IPS-NIHi7 (cell line): ENCODE results near the gene BMP5.
A peak's percentile ranks its signal among the peaks of the same experiment; 100 is the strongest.
"Not testable (repeated sequence)": the region's sequence is repeated elsewhere in the genome, so short reads cannot be mapped to it uniquely, and the experiment has no call there.

Source experiments
- DNase-seq: peaks from one replicate; pipeline ENCODE4 v3.0.0; 2012; ENCODE audit warnings: mixed read lengths; ENCODE audit errors: extremely low spot score

Gene BMP5

GRCh38 chr6:55875400-55875799 is at the start of gene BMP5:
BMP5 (minus strand) TSS chr6:55875590; CDS start chr6:55874865, 725 bp downstream.
- peak; percentile 37 for DNase-seq

- no peak for DNase-seq
Measured at GRCh38 chr6:55922406-55922805, 47.0 kb upstream of the BMP5 start.

GRCh38 chr6:55919716-55920308 is 44.4 kb upstream of the BMP5 start:
- DNase-seq, result no peak

DNA sequence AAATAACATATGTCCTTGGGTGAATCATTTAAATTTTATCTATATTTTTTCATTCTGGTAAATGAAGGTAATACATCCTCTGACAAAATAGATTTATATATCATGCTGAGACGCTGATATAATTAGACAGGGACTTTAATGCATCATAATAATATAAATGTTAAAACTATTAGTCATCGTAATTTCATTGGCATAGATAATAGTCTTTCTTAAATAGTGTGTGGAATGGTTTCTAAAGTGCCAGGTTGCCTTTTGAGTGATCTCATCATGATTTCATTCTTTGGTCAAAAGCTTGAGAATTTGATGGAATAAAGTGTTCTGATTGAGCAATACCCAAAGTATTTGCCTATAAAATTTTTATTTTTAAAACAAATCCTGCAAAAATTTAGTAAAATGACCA is 43.2 kb upstream of the BMP5 start:
- DNase-seq, result no peak

DNA sequence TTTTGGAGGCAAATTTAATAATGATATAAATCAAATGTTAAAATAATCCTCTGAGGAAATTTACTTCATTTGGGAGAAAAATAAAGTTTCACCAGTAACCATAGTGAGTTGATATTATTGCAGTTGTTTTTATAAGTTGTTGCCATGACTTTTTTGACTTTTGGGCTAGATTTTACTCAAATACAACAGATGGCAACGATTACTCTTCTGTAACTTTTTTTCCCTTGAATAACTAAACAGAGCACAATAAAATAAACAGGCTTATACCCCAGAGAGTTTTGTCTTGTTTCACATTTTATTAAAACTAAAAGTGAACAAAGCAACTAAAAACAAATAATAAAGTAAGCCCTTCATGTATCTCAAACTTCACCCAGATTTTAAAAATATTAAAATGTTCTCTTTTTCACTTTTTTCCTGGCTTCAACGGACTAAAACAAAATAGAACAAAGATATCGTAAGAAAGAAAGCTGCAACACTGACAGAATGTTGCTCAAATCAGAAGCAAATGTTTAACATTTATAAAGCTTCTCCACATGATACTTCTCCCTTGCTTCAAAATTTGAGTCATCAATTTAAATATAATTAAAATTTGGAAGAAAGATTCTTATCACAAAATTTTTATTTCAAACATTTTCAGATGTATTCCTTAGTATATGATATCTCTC is 42.5 kb upstream of the BMP5 start:
- DNase-seq, result no peak

DNA sequence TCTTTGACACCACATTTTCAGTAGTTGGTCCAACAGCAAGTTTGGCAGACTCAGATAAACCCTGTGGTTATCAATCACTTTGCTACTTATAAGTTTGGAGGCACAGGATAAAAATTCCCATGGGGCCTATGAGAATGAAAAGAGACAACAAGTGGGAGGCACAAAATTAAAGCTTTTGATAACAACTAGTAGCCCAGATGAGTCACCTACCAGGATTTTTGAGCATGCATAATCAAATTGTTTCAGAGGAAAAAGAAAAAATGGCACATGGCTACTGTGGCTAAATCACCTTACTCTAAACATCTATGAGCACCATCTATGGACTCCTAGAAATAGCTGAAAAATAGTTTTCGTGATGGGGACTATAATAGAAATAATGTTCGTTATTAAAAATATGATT is 40.8 kb upstream of the BMP5 start:
- no peak for DNase-seq

DNA sequence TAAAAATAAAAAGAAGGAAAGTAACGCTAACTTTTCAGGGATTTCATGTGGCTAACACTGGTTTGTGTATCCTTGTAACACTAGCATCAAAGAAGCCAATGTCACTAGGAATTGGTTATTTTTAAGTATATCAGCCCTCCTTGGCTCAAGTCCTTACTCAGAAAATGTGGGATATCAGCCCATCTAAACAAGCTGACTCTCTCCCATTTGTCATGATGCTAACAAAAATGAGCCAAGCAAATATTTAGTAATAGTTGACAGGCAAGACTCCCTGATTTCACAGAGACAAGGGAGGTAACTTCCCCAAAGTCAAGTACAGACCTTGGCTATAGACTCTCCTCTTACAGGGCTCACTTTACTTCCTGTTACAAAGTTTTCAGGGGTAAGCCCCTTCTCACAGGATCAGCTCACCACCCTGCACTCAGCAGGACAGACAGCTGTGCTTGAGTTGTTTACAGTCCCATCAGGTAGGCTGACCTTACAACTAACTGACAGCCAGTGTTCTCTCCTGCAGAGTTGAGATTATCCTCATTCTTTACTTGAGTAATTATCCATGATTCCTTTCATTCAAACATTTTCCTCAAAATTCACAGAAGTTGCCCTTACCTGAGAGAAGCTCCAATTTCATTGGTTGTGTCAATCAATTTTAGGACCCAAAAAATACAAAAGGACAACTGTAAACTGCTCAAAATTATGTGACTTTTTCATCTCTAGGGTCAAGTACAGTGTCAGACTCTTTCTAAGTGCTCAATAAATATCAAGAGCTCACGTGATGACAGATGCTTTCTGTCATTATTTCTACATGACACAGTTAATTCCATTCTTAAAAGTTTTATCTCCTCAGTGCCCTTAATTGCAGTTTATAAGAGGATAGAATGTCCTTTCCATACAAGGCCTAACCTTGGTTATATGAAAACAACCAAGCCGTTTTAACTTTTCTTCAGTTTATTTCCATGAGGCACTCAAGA is 38.1 kb upstream of the BMP5 start:
- DNase-seq, result peak; percentile 45

DNA sequence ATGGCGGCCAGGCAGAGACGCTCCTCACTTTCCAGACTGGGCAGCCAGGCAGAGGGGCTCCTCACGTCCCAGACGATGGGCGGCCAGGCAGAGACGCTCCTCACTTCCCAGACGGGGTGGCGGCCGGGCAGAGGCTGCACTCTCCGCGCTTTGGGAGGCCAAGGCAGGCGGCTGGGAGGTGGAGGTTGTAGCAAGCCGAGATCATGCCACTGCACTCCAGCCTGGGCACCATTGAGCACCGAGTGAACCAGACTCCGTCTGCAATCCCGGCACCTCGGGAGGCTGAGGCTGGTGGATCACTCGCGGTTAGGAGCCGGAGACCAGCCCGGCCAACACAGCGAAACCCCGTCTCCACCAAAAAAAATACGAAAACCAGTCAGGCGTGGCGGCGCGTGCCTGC is 35.1 kb upstream of the BMP5 start:
- DNase-seq, result not testable (repeated sequence)

DNA sequence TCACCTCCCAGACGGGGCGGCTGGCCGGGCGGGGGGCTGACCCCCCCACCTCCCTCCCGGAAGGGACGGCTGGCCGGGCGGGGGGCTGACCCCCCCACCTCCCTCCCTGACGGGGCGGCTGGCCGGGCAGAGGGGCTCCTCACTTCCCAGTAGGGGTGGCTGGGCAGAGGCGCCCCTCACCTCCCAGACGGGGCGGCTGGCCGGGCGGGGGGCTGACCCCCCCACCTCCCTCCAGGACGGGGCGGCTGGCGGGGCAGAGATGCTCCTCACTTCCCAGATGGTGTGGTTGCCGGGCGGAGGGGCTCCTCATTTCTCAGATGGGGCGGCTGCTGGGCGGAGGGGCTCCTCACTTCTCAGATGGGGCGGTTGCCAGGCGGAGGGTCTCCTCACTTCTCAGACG is 34.5 kb upstream of the BMP5 start:
- not testable (repeated sequence) for DNase-seq

DNA sequence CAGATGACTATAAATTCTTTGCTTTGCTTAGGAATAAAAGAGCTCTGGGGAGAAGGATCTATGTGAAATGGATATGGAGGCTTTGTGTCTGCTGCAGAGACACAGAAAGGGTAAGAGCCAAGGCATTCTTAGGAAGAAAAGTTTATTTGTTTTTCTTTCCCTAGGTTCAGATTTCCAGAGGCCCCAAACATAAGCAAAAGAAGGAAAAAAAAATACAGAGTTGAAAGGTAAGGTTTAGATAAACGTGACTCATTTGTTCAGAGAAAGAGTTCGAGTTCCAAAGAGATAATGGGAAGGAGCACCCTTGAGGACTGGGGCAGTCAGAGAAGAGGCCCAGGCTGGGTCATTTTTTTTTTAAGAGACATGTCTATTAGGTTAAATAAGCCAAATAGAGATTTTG is 27.4 kb upstream of the BMP5 start:
- no peak for DNase-seq

- DNase-seq, result no peak
Measured at GRCh38 chr6:55901765-55902270, 26.4 kb upstream of the BMP5 start.

DNA sequence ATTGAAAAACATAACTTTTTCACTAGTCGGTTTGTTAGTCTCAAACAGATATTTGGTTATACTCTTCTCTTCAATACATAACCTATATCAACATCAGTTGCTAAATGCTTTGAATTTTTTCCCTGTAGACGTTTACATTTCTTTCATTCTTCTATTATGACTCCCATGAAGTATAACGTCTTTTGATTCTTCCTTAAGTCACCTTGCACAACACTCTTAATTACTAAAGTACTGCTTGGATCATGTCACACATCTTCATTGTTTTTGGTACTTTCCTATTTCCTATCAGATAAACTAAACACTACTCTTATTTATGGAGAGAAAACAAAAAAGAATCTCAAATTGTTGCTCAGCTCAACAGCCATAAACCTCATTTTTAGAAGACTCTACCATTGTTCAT is 23.0 kb upstream of the BMP5 start:
- no peak for DNase-seq

GRCh38 chr6:55897346-55897745 is 22.0 kb upstream of the BMP5 start:
- no peak for DNase-seq

GRCh38 chr6:55895972-55896730 is 20.8 kb upstream of the BMP5 start:
- no peak for DNase-seq

DNA sequence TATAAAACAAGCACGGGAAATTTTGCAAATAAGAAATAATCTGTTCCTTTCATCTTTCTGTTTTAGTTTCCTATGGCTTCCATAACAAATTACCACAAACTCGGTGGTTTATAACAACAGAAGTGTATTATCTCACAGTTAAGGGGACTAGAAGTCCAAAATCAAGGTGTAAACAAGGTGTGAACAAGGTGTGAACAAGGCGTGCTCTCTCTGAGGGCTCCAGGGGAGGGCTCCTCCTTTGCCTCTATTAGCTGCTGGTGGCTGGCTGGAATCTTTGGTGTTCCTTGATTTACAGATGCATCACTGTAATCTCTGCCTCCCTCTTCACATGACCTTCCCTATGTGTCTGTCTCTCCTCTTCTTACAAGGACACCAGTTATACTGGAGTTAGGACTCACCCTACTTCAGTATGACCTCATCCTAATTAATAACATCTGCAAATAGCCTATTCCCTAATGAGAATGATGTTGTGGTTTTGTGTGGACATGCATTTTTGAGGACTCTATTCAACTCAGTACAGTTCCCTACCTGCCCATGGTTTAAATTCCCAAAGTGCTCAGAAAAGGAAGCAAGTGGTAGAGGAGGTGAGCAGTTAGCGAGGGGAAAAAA is 17.5 kb upstream of the BMP5 start:
- DNase-seq, result no peak

DNA sequence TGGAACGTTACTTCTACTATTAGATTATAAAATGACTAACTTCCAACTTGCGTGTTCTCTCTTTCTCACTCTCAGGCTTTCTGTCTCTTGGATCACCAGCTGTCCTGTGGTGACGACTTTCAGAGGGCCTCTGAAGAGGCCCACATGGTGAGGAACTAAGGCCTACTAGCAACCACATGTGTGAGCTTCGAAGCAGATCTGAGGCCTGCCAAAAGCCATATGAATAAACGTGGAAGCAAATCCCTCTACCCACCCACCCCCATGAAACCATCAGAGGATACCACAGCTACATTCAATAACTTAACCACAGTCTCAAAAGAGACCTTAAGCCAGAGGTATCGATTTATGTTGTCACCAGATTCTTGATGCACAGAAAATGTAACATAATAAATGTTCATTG is 13.5 kb upstream of the BMP5 start:
- no peak for DNase-seq

DNA sequence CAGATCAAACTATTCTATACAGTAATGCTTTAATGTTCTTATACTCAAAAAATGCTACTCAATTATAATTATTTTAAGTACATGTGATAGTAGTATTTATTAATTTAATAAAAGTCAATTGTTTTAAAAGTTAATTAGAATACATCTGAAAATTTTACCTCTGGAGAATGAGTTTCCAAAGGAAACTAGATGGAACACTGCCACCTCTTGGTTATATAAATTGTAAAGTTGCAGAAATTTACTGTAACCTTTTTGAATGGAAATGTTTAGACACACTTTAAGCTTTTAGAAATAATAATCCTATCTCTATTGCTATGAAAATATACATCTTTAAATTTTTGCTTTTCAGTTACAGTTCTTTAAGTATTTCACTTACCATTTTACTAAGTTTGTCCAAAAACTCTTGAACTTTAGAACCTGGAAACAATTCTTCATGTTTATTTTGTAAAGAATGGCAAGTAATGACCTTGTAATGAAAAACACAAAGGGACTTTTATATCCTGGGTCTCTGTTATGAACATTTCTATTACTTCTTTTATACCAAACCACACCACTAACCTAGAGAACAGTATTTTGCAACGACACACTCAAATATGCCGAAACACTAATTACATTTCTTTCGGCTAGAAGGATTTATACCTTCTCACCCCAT is 10.9 kb upstream of the BMP5 start:
- DNase-seq, result no peak

DNA sequence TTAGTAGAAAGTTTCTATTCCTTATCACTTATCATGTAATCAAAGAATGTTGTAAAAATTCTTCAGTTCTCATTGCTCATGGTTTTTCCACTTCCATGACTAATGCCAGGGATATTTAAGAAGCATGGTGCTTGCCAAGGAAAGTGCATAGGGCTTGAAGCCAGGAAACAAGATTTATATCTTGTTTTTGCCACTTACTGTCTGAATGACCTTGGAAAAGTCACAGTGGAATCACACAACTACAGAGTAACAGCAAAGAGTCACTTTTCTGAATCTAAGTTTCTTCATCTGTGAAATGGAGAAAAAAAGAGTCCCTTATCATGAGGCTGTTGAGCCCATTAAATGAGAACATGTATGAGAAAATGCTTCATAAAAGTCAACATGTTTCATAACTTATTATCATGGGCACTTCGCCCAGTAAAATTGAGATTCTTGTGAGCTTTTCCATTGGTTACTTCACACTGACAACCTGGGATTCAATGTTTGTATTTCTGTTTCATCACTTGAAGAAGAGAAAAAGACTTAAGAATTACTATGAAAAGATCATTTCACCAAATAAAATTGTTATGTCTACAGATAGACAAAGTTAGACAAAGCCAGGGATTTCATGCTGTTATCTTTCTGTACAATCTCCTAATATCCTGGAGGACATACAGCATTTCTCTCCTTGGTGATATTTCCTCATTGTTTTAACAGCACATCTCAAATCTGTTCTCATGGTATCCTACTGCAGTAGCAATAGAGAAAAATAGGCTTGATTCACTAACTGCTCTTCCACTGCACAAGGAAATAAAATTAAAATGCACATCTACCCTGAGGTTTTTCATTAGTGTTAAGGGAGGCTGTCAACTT is 7.6 kb upstream of the BMP5 start:
- no peak for DNase-seq

DNA sequence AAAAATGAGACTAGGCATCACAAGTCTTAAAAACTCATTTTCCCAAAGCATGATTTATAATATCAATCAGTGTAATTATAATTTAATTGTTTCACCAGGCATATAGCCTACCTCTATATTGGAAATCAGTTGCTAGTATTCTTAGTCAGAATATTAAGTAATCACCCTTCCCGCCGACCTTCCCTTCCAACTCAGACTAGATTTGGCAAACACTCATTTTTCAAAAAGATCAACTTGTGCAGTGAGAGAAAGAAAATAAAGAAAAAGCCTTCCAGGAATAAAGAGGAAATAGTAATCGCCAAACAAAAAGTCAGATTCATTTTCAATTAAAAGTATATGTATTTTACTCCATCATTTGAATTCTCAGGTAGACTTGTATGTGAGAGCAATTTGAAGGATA is 1.9 kb upstream of the BMP5 start:
- DNase-seq, result no peak

DNA sequence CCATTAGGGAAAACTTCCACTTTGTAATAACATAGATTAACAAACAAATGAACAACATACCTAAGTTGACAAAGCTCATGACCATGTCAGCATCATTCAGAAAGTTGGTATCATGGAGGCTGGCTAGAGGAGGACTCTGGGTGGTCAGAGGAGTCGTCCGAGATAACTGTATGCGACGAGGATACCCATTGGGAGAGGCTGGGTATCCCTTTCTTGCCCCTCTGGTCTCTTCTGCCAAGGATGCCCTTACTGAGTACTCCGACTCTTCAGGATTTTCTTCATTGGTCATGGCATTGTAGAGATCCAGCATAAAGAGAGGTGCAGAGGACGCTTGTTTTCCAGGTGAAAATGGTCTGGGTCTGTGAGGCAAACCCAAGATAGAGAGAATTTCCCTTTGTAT is 1.1 kb downstream of the BMP5 start:
- no peak for DNase-seq
